NB4 (cell line): ENCODE measurements around the gene BRSK2.

Source experiments
- DNase-seq: peaks from one replicate; pipeline ENCODE4 v3.0.0; 2010; ENCODE audit warnings: low read depth
- H3K4me3 ChIP-seq: one replicate; pipeline ENCODE4 v1.5.1; 2011; ENCODE audit warnings: mild to moderate bottlenecking, low read depth, low read length, moderate library complexity
- CTCF ChIP-seq: IDR thresholded peaks from one replicate; pipeline ENCODE4 v1.5.1; 2012; ENCODE audit warnings: low read depth, low read length
- MAX ChIP-seq: IDR thresholded peaks from 2 replicates; pipeline ENCODE4 v1.6.1; 2011; ENCODE audit warnings: low read depth, low read length
- MYC ChIP-seq: IDR thresholded peaks from 2 replicates; pipeline ENCODE4 v1.6.1; 2011; ENCODE audit warnings: low read depth, low read length
- POLR2A ChIP-seq: IDR thresholded peaks from 2 replicates; pipeline ENCODE4 v1.6.1; 2011; ENCODE audit warnings: mild to moderate bottlenecking; ENCODE audit not compliant: insufficient read length; ENCODE audit errors: extremely low read depth

The BRSK2 gene

GRCh38 chr11:1484695-1485503, 95.2 kb downstream of the BRSK2 start:
- TF ChIP-seq POLR2A: no peak
- no peak for TF ChIP-seq MAX
- TF ChIP-seq MYC: no peak
- no peak for TF ChIP-seq CTCF
- DNase-seq: no peak
- no peak overlapping the region for H3K4me3 ChIP-seq

- H3K4me3 ChIP-seq: no peak overlapping the region
- no peak for DNase-seq
- TF ChIP-seq POLR2A (no peak), CTCF (no peak), MAX (no peak), MYC (no peak)
Observed at GRCh38 chr11:1485504-1485885, 95.8 kb downstream of the BRSK2 start.

GRCh38 chr11:1486054-1486825, 96.5 kb downstream of the BRSK2 start, which contains the start of gene MOB2:
MOB2 (minus strand) TSS chr11:1486779; CDS start chr11:1486556, 223 bp downstream.
- DNase-seq: no peak
- no peak for TF ChIP-seq MYC
- no peak for TF ChIP-seq CTCF
- no peak for TF ChIP-seq MAX
- TF ChIP-seq POLR2A: no peak
- no peak within 1 kb of the TSS for H3K4me3 ChIP-seq

- no peak overlapping the region for H3K4me3 ChIP-seq
- TF ChIP-seq CTCF: no peak
- no peak for DNase-seq
Observed at GRCh38 chr11:1487091-1487850, 97.5 kb downstream of the BRSK2 start.

GRCh38 chr11:1487851-1488574, 98.3 kb downstream of the BRSK2 start:
- no peak overlapping the region for H3K4me3 ChIP-seq
- TF ChIP-seq MYC (no peak), MAX (no peak), CTCF (no peak), POLR2A (no peak)
- peak; percentile 54 for DNase-seq
